SK-N-SH (cell line): ENCODE measurements around the gene KDELR1. TPM values are rescaled to one million over a fixed set of nuclear protein-coding genes. Genes with fewer than 3 reads are reported as not detected.
A peak's percentile ranks its signal among the peaks of the same experiment; 100 is the strongest.

Experiments
- CTCF ChIA-PET: fragments of 300-600, 350-600 bp; formaldehyde crosslinking; extraction: SDS; loops from one replicate; lab custom pipeline; 2021; lab: Yijun Ruan, JAX
- POLR2A ChIA-PET: fragments of 350-600 bp; sonication (Branson Sonifier 250); formaldehyde crosslinking; extraction: SDS; loops from one replicate; lab custom pipeline; 2020; ENCODE audit warnings: antibody characterized with exemption, inconsistent platforms; lab: Yijun Ruan, JAX
- DNase-seq: peaks from one replicate; pipeline ENCODE4 v3.0.0; 2012
- H2AFZ ChIP-seq: fragments of 200-600 bp; sonication (generic); 2 replicates; pipeline ENCODE4 v1.8.1; 2016; ENCODE audit warnings: antibody characterized with exemption, mild to moderate bottlenecking, low read depth
- H3F3A ChIP-seq: fragments of 200-600 bp; sonication (generic); replicated peaks from 2 replicates; pipeline ENCODE3; 2016; ENCODE audit warnings: antibody characterized with exemption, mild to moderate bottlenecking; ENCODE audit not compliant: insufficient read depth
- H3K27ac ChIP-seq, 2 experiments: fragments of 200-500 bp in 1 of 2; fragments of 200-600 bp in 1 of 2; sonication (Bioruptor generic) in 1 of 2; sonication (generic), shearing (Covaris generic) in 1 of 2; 2 replicates each; pipeline versions ENCODE4 v1.5.1 to v1.6.1; 2014 to 2016; ENCODE audit warnings: low read depth in 2 of 2, inconsistent platforms in 1 of 2, low read length in 1 of 2, mild to moderate bottlenecking in 1 of 2, mixed read lengths in 1 of 2
- H3K27me3 ChIP-seq: fragments of 200-600 bp; sonication (generic), shearing (Covaris generic); 2 replicates; pipeline ENCODE4 v1.6.1; 2016; ENCODE audit warnings: mixed run types; ENCODE audit not compliant: insufficient read depth
- H3K36me3 ChIP-seq, 2 experiments: fragments of 200-500 bp in 1 of 2; fragments of 200-600 bp in 1 of 2; sonication (Bioruptor generic) in 1 of 2; sonication (generic) in 1 of 2; replicated peaks in 1 of 2; 2 replicates each; pipeline versions ENCODE3 to v1.5.1; 2014 to 2016; ENCODE audit warnings: low read length in 1 of 2, mild to moderate bottlenecking in 1 of 2; ENCODE audit not compliant: insufficient read depth in 2 of 2, control insufficient read depth in 1 of 2
- H3K4me1 ChIP-seq, 2 experiments: fragments of 200-500 bp in 1 of 2; fragments of 200-600 bp in 1 of 2; sonication (Bioruptor generic) in 1 of 2; sonication (generic), shearing (Covaris generic) in 1 of 2; 2 replicates each; pipeline versions ENCODE4 v1.5.1 to v1.6.1; 2014 to 2016; ENCODE audit warnings: low read depth in 1 of 2, low read length in 1 of 2, mixed run types in 1 of 2; ENCODE audit not compliant: insufficient read depth in 2 of 2, control insufficient read depth in 1 of 2
- H3K4me2 ChIP-seq: fragments of 200-600 bp; sonication (generic), shearing (Covaris generic); 2 replicates; pipeline ENCODE4 v1.6.1; 2017; ENCODE audit warnings: mixed run types
- H3K4me3 ChIP-seq, 2 experiments: fragments of 200-500 bp in 1 of 2; fragments of 200-600 bp in 1 of 2; sonication (Bioruptor generic) in 1 of 2; sonication (generic), shearing (Covaris generic) in 1 of 2; 2 replicates each; pipeline versions ENCODE4 v1.5.1 to v1.8.1; 2014 to 2016; ENCODE audit warnings: low read depth in 2 of 2, inconsistent platforms in 1 of 2, low read length in 1 of 2, mild to moderate bottlenecking in 1 of 2, mixed read lengths in 1 of 2, moderate library complexity in 1 of 2
- H3K79me2 ChIP-seq: fragments of 200-600 bp; sonication (generic); 2 replicates; pipeline ENCODE4 v1.8.1; 2017; ENCODE audit warnings: mild to moderate bottlenecking; ENCODE audit not compliant: insufficient read depth
- H3K9ac ChIP-seq: fragments of 200-600 bp; sonication (generic); 2 replicates; pipeline ENCODE4 v1.6.1; 2017; ENCODE audit warnings: mixed run types
- H3K9me2 ChIP-seq: fragments of 200-600 bp; sonication (generic); 2 replicates; pipeline ENCODE4 v1.6.1; 2017; ENCODE audit warnings: mixed run types
- H3K9me3 ChIP-seq: fragments of 200-600 bp; sonication (generic); 2 replicates; pipeline ENCODE4 v1.6.1; 2017; ENCODE audit warnings: mixed run types, mild to moderate bottlenecking, moderate library complexity
- H4K20me1 ChIP-seq: fragments of 200-600 bp; sonication (generic); 2 replicates; pipeline ENCODE4 v1.6.1; 2017; ENCODE audit warnings: mild to moderate bottlenecking, mixed run types; ENCODE audit not compliant: insufficient read depth
- ELF1 ChIP-seq: IDR thresholded peaks from 2 replicates; pipeline ENCODE4 v1.4.0; 2012
- EZH2phosphoT487 ChIP-seq: fragments of 200-600 bp; sonication (generic); IDR thresholded peaks from 2 replicates; pipeline ENCODE4 v1.6.1; 2017; ENCODE audit warnings: low read depth, mixed run types, mild to moderate bottlenecking, antibody characterized with exemption, moderate library complexity, borderline replicate concordance
- FOXJ3 ChIP-seq: sonication (generic); formaldehyde crosslinking; IDR thresholded peaks from 2 replicates; pipeline ENCODE4 v1.5.1; 2020; ENCODE audit warnings: mild to moderate bottlenecking, missing genetic modification reagents
- GATA2 ChIP-seq: sonication (generic); formaldehyde crosslinking; IDR thresholded peaks from 2 replicates; pipeline ENCODE4 v1.5.0; 2020; ENCODE audit warnings: mild to moderate bottlenecking, missing genetic modification reagents
- MEF2A ChIP-seq: IDR thresholded peaks from 2 replicates; pipeline ENCODE4 v1.4.0; 2012; ENCODE audit warnings: low read depth, borderline replicate concordance
- PBX3 ChIP-seq: IDR thresholded peaks from 2 replicates; pipeline ENCODE4; 2012
- POLR2AphosphoS5 ChIP-seq: IDR thresholded peaks from 2 replicates; pipeline ENCODE4 v1.6.1; 2012; ENCODE audit warnings: low read depth, low read length
- RXRA ChIP-seq: IDR thresholded peaks from 2 replicates; pipeline ENCODE4 v1.4.0; 2012; ENCODE audit warnings: low read depth, mild to moderate bottlenecking, borderline replicate concordance
- SMC3 ChIP-seq: IDR thresholded peaks from 2 replicates; pipeline ENCODE4 v1.6.1; 2012; ENCODE audit warnings: low read depth, low read length, improper control_type of control experiment
- TCF12 ChIP-seq: IDR thresholded peaks from 2 replicates; pipeline ENCODE4 v1.4.0; 2012
- TEAD4 ChIP-seq: IDR thresholded peaks from 2 replicates; pipeline ENCODE4 v1.4.0; 2012; ENCODE audit warnings: mild to moderate bottlenecking, borderline replicate concordance; ENCODE audit not compliant: insufficient read depth
- USF1 ChIP-seq: IDR thresholded peaks from 2 replicates; pipeline ENCODE4 v1.4.0; 2012; ENCODE audit warnings: low read depth, borderline replicate concordance
- YY1 ChIP-seq: IDR thresholded peaks from 2 replicates; pipeline ENCODE4 v1.4.0; 2012; ENCODE audit warnings: low read depth, mild to moderate bottlenecking
- WGBS: methylation state at CpG from one replicate; pipeline ENCODE4 v1.1.6; 2017; ENCODE audit warnings: low lambda C conversion rate; 5-methylcytosine and 5-hydroxymethylcytosine counted together
- polyA plus RNA-seq, 3 experiments: library from polyadenylated mRNA; depleted of rRNA; stranded (reverse); fragments of >200 nt; gene quantifications; 2 replicates each; pipeline ENCODE4 v1.2.3, GENCODE V29; 2012
- TF ChIP-seq, protein P1 (sequence below): IDR thresholded peaks from 2 replicates; pipeline ENCODE4 v1.6.1; 2012; ENCODE audit warnings: mild to moderate bottlenecking, low read depth, low read length, moderate library complexity

KDELR1 gene
- polyA plus RNA-seq, 1 of the 3 experiments (the other 2 are of a cell fraction), result 138 TPM

GRCh38 chr19:48391100-48392005 lies at the start of gene KDELR1 (continued):
- TF ChIP-seq, protein P1, sequence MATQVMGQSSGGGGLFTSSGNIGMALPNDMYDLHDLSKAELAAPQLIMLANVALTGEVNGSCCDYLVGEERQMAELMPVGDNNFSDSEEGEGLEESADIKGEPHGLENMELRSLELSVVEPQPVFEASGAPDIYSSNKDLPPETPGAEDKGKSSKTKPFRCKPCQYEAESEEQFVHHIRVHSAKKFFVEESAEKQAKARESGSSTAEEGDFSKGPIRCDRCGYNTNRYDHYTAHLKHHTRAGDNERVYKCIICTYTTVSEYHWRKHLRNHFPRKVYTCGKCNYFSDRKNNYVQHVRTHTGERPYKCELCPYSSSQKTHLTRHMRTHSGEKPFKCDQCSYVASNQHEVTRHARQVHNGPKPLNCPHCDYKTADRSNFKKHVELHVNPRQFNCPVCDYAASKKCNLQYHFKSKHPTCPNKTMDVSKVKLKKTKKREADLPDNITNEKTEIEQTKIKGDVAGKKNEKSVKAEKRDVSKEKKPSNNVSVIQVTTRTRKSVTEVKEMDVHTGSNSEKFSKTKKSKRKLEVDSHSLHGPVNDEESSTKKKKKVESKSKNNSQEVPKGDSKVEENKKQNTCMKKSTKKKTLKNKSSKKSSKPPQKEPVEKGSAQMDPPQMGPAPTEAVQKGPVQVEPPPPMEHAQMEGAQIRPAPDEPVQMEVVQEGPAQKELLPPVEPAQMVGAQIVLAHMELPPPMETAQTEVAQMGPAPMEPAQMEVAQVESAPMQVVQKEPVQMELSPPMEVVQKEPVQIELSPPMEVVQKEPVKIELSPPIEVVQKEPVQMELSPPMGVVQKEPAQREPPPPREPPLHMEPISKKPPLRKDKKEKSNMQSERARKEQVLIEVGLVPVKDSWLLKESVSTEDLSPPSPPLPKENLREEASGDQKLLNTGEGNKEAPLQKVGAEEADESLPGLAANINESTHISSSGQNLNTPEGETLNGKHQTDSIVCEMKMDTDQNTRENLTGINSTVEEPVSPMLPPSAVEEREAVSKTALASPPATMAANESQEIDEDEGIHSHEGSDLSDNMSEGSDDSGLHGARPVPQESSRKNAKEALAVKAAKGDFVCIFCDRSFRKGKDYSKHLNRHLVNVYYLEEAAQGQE, result no peak
- TF ChIP-seq EZH2phosphoT487, result no peak
- TF ChIP-seq PBX3, result no peak; the same call in 1 of the 2 replicates
- TF ChIP-seq YY1, result 0 out of 2 replicates have a peak, but pooled peaks have one; percentile 12
- no peak for TF ChIP-seq MEF2A
- no peak for TF ChIP-seq TCF12
- no peak for TF ChIP-seq ELF1
- no peak for TF ChIP-seq SMC3

DNA sequence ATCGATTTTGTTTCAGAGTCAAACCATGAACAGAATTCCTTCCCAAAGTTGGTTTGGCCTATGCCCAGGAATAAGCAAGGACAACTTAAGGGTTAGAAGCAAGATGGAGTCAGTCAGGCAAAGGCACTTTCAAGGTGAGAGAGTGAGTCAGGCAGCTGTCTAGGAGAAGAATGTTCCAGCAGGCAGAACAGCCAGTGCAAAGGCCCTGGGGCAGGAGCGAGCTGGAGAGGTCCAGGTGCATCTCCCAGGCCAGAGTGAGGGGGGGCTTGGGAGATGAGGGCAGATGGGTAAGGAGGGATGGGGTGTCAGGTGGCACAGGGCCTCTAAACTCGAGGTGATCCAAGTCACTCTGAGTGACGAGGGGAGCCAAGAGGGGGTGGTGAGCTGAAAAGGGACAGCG lies 45.2 kb upstream of the KDELR1 start:
- Histone ChIP-seq H3K9ac (no peak overlapping the region), H3K9me2 (no peaks in the 10 kb centered on the region), H3K27ac (no peak overlapping the region), H3K79me2 (no peaks in the 10 kb centered on the region), H3K9me3 (no peaks in the 10 kb centered on the region), H4K20me1 (no peaks in the 10 kb centered on the region), H3K4me1 (no peaks in the 10 kb centered on the region), H3K4me3 (no peak overlapping the region), H2AFZ (no peak overlapping the region), H3K36me3 (no peaks in the 10 kb centered on the region), H3F3A (no peaks in the 10 kb centered on the region)
- CTCF ChIA-PET, result interaction anchor here (2.9 kb wide), 1 partner anchor 9 kb away, joined by 10 read pairs; the partner anchor contains the start of gene GRWD1
- WGBS, result 72% methylated on average over 5 of the region's 5 CpGs
- TF ChIP-seq RXRA (no peak), GATA2 (CRISPR knock-in tag) (no peak), TEAD4 (no peak), POLR2AphosphoS5 (no peak), USF1 (no peak), ELF1 (no peak), FOXJ3 (CRISPR knock-in tag) (no peak)
- TF ChIP-seq, all 33 proteins: peak for 0
- POLR2A ChIA-PET, result no interaction called here
- DNase-seq, result peak; percentile 22
- Histone ChIP-seq H3K27me3 (no peaks in the 10 kb centered on the region), H3K4me2 (no peak overlapping the region)
